Body of pancreas (tissue), 4 donors: ENCODE results near the gene THEM5.

ENCODE experiments used
- POLR2A ChIP-seq, 3 donors: fragments of 450-650 bp; IDR thresholded peaks; one replicate each; pipeline ENCODE4 v1.6.1; 2016; ENCODE audit warnings: antibody characterized with exemption in 3 of 3, mild to moderate bottlenecking in 2 of 3
- TF ChIP-seq, protein P1 (sequence below), 7 experiments: fragments of 450-650 bp in 4 of 7; fragments of 200-600 bp in 3 of 7; sonication (generic) in 3 of 7; IDR thresholded peaks; one replicate each; pipeline ENCODE4 v1.5.1; 2016 to 2019; ENCODE audit warnings: antibody characterized with exemption in 7 of 7

DNA sequence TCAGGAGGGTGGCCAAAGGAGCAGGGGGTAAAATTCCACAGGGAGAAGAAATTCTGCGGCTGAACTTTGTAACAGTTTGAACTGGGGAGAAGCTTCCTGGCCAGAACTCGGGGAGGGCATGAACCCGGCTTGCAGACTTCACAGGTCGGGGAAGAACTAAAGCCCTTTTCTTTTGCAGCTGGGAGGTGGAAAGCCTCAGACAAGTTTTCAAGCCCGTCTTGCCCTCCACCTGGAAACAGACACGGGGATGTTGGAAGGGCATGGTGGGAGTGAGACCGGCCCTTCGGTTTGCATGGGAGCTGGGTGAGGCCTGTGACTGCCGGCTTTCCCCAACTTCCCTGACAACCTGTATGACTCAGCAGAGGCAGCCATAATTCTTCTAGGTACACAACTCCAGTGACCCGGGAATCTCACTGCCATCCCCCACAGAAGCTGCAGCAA, 44.5 kb upstream of the THEM5 start:
- TF ChIP-seq, protein P1, sequence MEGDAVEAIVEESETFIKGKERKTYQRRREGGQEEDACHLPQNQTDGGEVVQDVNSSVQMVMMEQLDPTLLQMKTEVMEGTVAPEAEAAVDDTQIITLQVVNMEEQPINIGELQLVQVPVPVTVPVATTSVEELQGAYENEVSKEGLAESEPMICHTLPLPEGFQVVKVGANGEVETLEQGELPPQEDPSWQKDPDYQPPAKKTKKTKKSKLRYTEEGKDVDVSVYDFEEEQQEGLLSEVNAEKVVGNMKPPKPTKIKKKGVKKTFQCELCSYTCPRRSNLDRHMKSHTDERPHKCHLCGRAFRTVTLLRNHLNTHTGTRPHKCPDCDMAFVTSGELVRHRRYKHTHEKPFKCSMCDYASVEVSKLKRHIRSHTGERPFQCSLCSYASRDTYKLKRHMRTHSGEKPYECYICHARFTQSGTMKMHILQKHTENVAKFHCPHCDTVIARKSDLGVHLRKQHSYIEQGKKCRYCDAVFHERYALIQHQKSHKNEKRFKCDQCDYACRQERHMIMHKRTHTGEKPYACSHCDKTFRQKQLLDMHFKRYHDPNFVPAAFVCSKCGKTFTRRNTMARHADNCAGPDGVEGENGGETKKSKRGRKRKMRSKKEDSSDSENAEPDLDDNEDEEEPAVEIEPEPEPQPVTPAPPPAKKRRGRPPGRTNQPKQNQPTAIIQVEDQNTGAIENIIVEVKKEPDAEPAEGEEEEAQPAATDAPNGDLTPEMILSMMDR (IDR thresholded peaks at IDR 0.05) = no peak
- no peak for TF ChIP-seq POLR2A (IDR thresholded peaks at IDR 0.05)
